K562 (cell line): ENCODE data around the gene PELI2. TPM values are rescaled to one million over a fixed set of nuclear protein-coding genes. Genes with fewer than 3 reads are reported as not detected.

Experiments used
- C11orf30 ChIP-seq: fragments of 450-650 bp; IDR thresholded peaks from 2 replicates; pipeline ENCODE4 v1.6.1; 2016; ENCODE audit warnings: low read depth, mild to moderate bottlenecking
- CBFA2T3 ChIP-seq: fragments of 450-650 bp; IDR thresholded peaks from 2 replicates; pipeline ENCODE4 v1.6.1; 2017
- FOXK2 ChIP-seq, 2 experiments: fragments of 450-650 bp; IDR thresholded peaks in 1 of 2; conservative IDR thresholded peaks in 1 of 2; 2 replicates each; pipeline ENCODE4 v1.6.1; 2016; ENCODE audit warnings: low read depth in 2 of 2, mild to moderate bottlenecking in 1 of 2
- MEIS2 ChIP-seq: fragments of 450-650 bp; IDR thresholded peaks from 2 replicates; pipeline ENCODE4 v1.6.1; 2014; ENCODE audit warnings: mild to moderate bottlenecking; ENCODE audit not compliant: partially characterized antibody
- NCOA4 ChIP-seq: fragments of 450-650 bp; IDR thresholded peaks from 2 replicates; pipeline ENCODE4 v1.6.1; 2018; ENCODE audit warnings: mild to moderate bottlenecking; ENCODE audit not compliant: partially characterized antibody
- NRF1 ChIP-seq, 2 experiments: fragments of 450-650 bp; IDR thresholded peaks in 1 of 2; conservative IDR thresholded peaks in 1 of 2; 2 replicates each; pipeline ENCODE4 v1.6.1; 2014; ENCODE audit warnings: mild to moderate bottlenecking in 2 of 2
- PHF21A ChIP-seq: fragments of 450-650 bp; IDR thresholded peaks from 2 replicates; pipeline ENCODE4 v1.6.1; 2017; ENCODE audit warnings: low read depth, borderline replicate concordance
- SMARCC2 ChIP-seq: fragments of 450-650 bp; IDR thresholded peaks from 2 replicates; pipeline ENCODE4 v1.6.1; 2017; ENCODE audit warnings: antibody characterized with exemption, moderate library complexity, mild to moderate bottlenecking, low read depth
- SP2 ChIP-seq: IDR thresholded peaks from 2 replicates; pipeline ENCODE4 v1.6.1; 2011; ENCODE audit warnings: mild to moderate bottlenecking, low read depth, low read length, moderate library complexity; ENCODE audit not compliant: poor library complexity, severe bottlenecking; ENCODE audit errors: extremely low read depth
- STAT6 ChIP-seq: sonication (generic); formaldehyde crosslinking; IDR thresholded peaks from 2 replicates; pipeline ENCODE4 v1.8.1; 2023; ENCODE audit warnings: mild to moderate bottlenecking, missing genetic modification reagents
- TCF3 ChIP-seq: sonication (generic); formaldehyde crosslinking; IDR thresholded peaks from 2 replicates; pipeline ENCODE4 v1.4.0; 2020; ENCODE audit warnings: mild to moderate bottlenecking, missing genetic modification reagents
- THAP12 ChIP-seq: fragments of 250-450 bp; sonication (Bioruptor Pico); IDR thresholded peaks from 2 replicates; pipeline ENCODE4 v1.9.0; 2021; ENCODE audit warnings: mild to moderate bottlenecking, inconsistent platforms
- ZBTB12 ChIP-seq: fragments of 250-450 bp; sonication (Bioruptor Pico); IDR thresholded peaks from 2 replicates; pipeline ENCODE4 v1.4.0; 2020
- ZHX1 ChIP-seq: fragments of 150-350 bp; conservative IDR thresholded peaks from 2 replicates; pipeline ENCODE4 v1.6.1; 2014; ENCODE audit warnings: low read length
- ZKSCAN1 ChIP-seq: fragments of 150-350 bp; IDR thresholded peaks from 2 replicates; pipeline ENCODE4 v1.6.1; 2016; ENCODE audit warnings: low read depth, low read length
- ZNF277 ChIP-seq: fragments of 250-450 bp; sonication (Bioruptor Pico); IDR thresholded peaks from 2 replicates; pipeline ENCODE4 v1.8.0; 2022; ENCODE audit warnings: inconsistent platforms, mild to moderate bottlenecking, moderate library complexity, borderline replicate concordance
- polyA plus RNA-seq, 8 experiments: library from polyadenylated mRNA; depleted of rRNA in 4 of 8; stranded (reverse) in 5 of 8; unstranded in 3 of 8; fragments of >200 nt; fragmentation: Nextera tagmentation in 2 of 8; fragmentation: Illumina TruSeq in 1 of 8; extraction: Ambion mirVana in 2 of 8; extraction: Trizol in 1 of 8; gene quantifications; 2 replicates each; pipeline versions ENCODE4 v1.2.1 to v1.2.3, GENCODE V29; 2011 to 2014; ENCODE audit warnings: inconsistent platforms in 1 of 8, missing spikeins in 1 of 8
- total RNA-seq, 7 experiments: library from RNA; depleted of rRNA in 6 of 7; stranded (reverse); fragments of >200 nt in 6 of 7; fragmentation: Illumina TruSeq in 2 of 7; extraction: Trizol in 2 of 7; gene quantifications; 2 replicates each; pipeline versions ENCODE4 v1.2.1 to v1.2.3, GENCODE V29; 2011 to 2021; ENCODE audit warnings: low replicate concordance in 1 of 7

The PELI2 gene
- total and polyA plus RNA-seq, 9 of the 15 experiments (the other 6 are each of a cell fraction or from before 2014, with no cell fraction given), result 0.20 to 1.5 (median 0.44) TPM

GRCh38 chr14:56219666-56220413 lies 101.6 kb downstream of the PELI2 start (continued):
- 0 out of 2 replicates have a peak, but pooled peaks have one; percentile 25 for TF ChIP-seq ZKSCAN1
- peak; percentile 90 for TF ChIP-seq MEIS2
- peak; percentile 53; the same call in 1 of the 2 replicates for TF ChIP-seq ZBTB12 (CRISPR knock-in tag)
- TF ChIP-seq THAP12, result no peak
- TF ChIP-seq C11orf30, result peak; percentile 93
- no peak for TF ChIP-seq ZHX1
- TF ChIP-seq FOXK2 (conservative IDR thresholded peaks at IDR 0.05 in 1 of 2, IDR thresholded peaks at IDR 0.05 in 1 of 2; ENCODE audit: low read depth in 2 of 2), result peak in 1 of 2 experiments; percentile 76; a peak in 2 of 4 replicates
- TF ChIP-seq SP2, result no peak
- no peak for TF ChIP-seq ZNF277 (CRISPR knock-in tag)
- no peak for TF ChIP-seq NCOA4
- TF ChIP-seq PHF21A, result peak; percentile 66; the same call in 1 of the 2 replicates
- peak; percentile 80 for TF ChIP-seq SMARCC2
- peak; percentile 60 to 63 for TF ChIP-seq NRF1 (conservative IDR thresholded peaks at IDR 0.05 in 1 of 2, IDR thresholded peaks at IDR 0.05 in 1 of 2)
- TF ChIP-seq CBFA2T3, result peak; percentile 93
- peak; percentile 90 for TF ChIP-seq TCF3 (CRISPR knock-in tag)
- TF ChIP-seq STAT6 (CRISPR knock-in tag), result no peak
